ENCODE results near the gene CCDC88B.

The CCDC88B gene

DNA sequence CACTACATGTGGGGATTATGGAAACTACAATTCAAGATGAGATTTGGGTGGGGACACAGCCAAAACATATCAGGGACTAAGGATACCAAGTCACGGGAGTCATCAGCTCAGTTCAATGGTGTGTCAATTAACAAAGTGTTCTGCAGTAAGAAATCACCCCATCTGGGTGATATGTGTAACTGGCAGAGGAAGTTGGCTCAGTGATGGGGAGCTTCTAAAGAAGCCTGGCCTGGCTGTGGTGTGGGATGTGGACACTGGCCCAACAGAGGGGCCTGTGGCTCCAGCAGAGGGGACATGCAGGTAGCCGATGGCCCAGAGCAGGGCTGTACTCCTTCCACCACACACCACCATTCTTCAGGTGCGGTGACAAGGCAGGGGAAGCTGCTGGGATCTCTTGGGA, 50.6 kb downstream of the CCDC88B start:
- Mint-ChIP-seq H3K4me3 (peak overlapping the region; percentile 11), H3K36me3 (no peaks in the 10 kb centered on the region), H3K27ac (no peak overlapping the region), H3K4me1 (peaks cover 21% of the 10 kb centered on the region), H3K9me3 (no peaks in the 10 kb centered on the region), H3K27me3 (no peaks in the 10 kb centered on the region)

GRCh38 chr11:64391839-64392238, 51.8 kb downstream of the CCDC88B start:
- Mint-ChIP-seq H3K36me3 (no peaks in the 10 kb centered on the region), H3K4me1 (peaks cover 16% of the 10 kb centered on the region), H3K27ac (no peak overlapping the region), H3K27me3 (no peaks in the 10 kb centered on the region), H3K4me3 (no peak overlapping the region), H3K9me3 (no peaks in the 10 kb centered on the region)

- no peaks in the 10 kb centered on the region for H3K36me3 Mint-ChIP-seq
- no peaks in the 10 kb centered on the region for H3K9me3 Mint-ChIP-seq
- peaks cover 3% of the 10 kb centered on the region for H3K27me3 Mint-ChIP-seq
- H3K27ac Mint-ChIP-seq: no peak overlapping the region
- peaks cover 9% of the 10 kb centered on the region for H3K4me1 Mint-ChIP-seq
- no peak overlapping the region for H3K4me3 Mint-ChIP-seq
These were observed 55.6 kb downstream of the CCDC88B start for GRCh38 chr11:64395545-64396078.

- Mint-ChIP-seq H3K4me3 (no peak overlapping the region), H3K27me3 (peaks cover 3% of the 10 kb centered on the region), H3K4me1 (peaks cover 5% of the 10 kb centered on the region), H3K36me3 (no peaks in the 10 kb centered on the region), H3K9me3 (no peaks in the 10 kb centered on the region), H3K27ac (no peak overlapping the region)
These were observed 56.1 kb downstream of the CCDC88B start for GRCh38 chr11:64396079-64396591.

- peaks cover 7% of the 10 kb centered on the region for H3K27me3 Mint-ChIP-seq
These were observed 60.1 kb downstream of the CCDC88B start for GRCh38 chr11:64400102-64400501.

DNA sequence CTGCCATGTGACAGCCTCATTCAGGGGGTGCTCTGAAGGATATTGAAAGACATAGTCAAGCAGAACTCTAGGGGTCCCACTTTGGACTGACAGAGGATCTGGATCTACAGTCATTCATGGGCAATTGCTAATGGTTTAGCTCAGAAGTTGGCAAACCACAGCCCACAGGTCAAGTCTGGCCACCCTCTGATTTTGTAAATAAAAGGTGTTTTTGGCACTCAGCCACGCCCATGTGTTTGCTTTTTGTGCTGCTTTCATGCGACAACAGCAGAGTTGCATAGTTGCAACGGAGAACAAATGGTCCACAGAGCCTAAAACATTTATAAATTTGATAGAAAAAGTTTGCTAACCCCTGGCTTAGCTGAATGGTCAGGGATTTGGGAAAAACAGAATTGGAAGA, 60.7 kb downstream of the CCDC88B start:
- H3K9me3 Mint-ChIP-seq: no peaks in the 10 kb centered on the region
- H3K4me1 Mint-ChIP-seq: no peaks in the 10 kb centered on the region
- H3K27ac Mint-ChIP-seq: no peak overlapping the region
- no peak overlapping the region for H3K4me3 Mint-ChIP-seq
- peaks cover 7% of the 10 kb centered on the region for H3K27me3 Mint-ChIP-seq
- peaks cover 2% of the 10 kb centered on the region for H3K36me3 Mint-ChIP-seq

More at GRCh38 chr11:64400102-64400501, 60.1 kb downstream of the CCDC88B start:
- no peak overlapping the region for H3K27ac Mint-ChIP-seq
- H3K4me3 Mint-ChIP-seq: no peak overlapping the region
- H3K4me1 Mint-ChIP-seq: no peaks in the 10 kb centered on the region
- H3K36me3 Mint-ChIP-seq: peaks cover 2% of the 10 kb centered on the region
- no peaks in the 10 kb centered on the region for H3K9me3 Mint-ChIP-seq

GRCh38 chr11:64401775-64402174, 61.8 kb downstream of the CCDC88B start:
- peaks cover 7% of the 10 kb centered on the region for H3K27me3 Mint-ChIP-seq
- H3K4me3 Mint-ChIP-seq: no peak overlapping the region
- no peak overlapping the region for H3K27ac Mint-ChIP-seq
- no peaks in the 10 kb centered on the region for H3K4me1 Mint-ChIP-seq
- no peaks in the 10 kb centered on the region for H3K9me3 Mint-ChIP-seq
- H3K36me3 Mint-ChIP-seq: peaks cover 2% of the 10 kb centered on the region

DNA sequence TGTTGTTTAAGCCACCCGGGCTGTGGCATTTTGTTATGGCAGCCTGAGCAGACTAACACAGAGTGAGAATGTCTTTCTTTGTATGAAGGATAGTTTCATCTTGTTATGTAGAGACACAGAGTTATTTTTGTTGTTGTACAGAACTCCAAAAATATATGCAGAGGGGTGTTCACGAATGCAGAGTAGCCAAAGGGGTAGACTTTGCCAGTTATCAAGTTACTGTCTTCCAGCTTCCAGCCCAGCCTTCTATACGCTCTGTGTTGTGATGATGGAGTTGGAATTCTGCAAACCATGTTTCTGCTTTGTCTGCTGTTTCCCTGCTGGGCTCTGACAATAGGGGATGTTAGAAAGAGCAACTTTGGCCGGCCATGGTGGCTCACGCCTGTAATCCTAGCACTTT, 63.1 kb downstream of the CCDC88B start:
- H3K27me3 Mint-ChIP-seq: peaks cover 4% of the 10 kb centered on the region
- no peak overlapping the region for H3K27ac Mint-ChIP-seq
- H3K4me1 Mint-ChIP-seq: no peaks in the 10 kb centered on the region
- H3K36me3 Mint-ChIP-seq: peaks cover 2% of the 10 kb centered on the region
- no peaks in the 10 kb centered on the region for H3K9me3 Mint-ChIP-seq
- no peak overlapping the region for H3K4me3 Mint-ChIP-seq

DNA sequence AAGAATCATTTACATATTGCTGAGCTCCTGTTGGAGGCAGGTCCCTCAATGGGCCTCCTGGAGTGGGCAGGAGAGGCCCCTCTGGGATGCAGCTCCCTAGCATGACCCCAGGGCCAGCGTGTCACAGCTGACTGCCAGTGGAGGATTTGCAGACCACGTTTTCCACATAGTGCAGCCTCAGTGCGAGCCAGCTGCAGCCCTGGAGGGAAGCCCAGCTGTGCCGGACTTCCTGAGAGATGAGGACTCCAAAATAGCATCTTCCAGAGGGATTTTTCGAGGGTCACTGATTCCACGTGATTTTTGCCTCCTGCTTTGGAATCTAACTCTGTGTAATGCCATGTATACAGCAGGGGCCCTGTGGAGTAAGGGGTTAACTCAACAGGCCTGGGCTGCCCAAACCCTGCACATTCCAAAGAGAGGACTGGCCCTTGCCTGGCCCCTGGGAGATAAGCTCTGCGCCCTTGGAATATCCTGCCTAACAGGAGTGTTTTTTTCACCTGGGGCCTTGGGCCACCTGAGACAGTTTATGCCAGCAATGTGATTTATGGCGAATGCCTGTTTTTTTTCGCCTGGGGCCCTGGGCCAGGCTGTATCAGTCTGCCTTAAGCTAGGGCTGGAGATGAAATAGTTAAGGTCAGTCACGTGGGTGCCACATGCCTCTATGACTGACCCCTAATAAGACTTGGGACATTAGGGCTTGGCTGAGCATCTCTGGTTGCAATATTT, 66.4 kb downstream of the CCDC88B start:
- H3K27ac Mint-ChIP-seq: no peak overlapping the region
- H3K4me1 Mint-ChIP-seq: no peaks in the 10 kb centered on the region
- H3K4me3 Mint-ChIP-seq: no peak overlapping the region
- no peaks in the 10 kb centered on the region for H3K9me3 Mint-ChIP-seq
- H3K27me3 Mint-ChIP-seq: peaks cover 4% of the 10 kb centered on the region
- H3K36me3 Mint-ChIP-seq: peaks cover 2% of the 10 kb centered on the region
